HG03460 (cell line): ENCODE results near the gene MYL10.
"Not testable (repeated sequence)": the region's sequence is repeated elsewhere in the genome, so short reads cannot be mapped to it uniquely, and the experiment has no call there.

Experiments
- ATAC-seq: cut with Tn5 transposase; IDR thresholded peaks from one replicate; pipeline ENCODE4 v1.9.1; 2021; ENCODE audit not compliant: unreplicated experiment

Gene MYL10

DNA sequence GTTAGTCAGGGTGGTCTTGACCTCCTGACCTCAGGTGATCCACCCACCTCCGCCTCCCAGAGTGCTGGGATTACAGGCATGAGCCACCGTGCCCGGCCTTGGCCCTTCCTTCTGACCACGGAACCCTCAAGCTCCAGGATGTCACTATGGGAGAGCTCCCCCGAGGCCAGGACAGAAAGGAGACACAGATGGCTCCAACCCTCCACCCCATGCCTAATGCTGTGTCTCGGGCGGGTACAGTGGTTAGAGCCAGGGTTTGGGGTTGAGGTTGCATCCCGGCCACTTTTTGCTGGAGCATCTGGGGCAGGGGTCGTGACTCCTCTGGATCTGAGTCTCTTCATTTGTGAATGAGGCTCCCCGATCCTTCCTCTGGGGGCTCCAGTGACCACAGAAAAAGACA is 8.1 kb downstream of the MYL10 start:
- ATAC-seq, result no peak

DNA sequence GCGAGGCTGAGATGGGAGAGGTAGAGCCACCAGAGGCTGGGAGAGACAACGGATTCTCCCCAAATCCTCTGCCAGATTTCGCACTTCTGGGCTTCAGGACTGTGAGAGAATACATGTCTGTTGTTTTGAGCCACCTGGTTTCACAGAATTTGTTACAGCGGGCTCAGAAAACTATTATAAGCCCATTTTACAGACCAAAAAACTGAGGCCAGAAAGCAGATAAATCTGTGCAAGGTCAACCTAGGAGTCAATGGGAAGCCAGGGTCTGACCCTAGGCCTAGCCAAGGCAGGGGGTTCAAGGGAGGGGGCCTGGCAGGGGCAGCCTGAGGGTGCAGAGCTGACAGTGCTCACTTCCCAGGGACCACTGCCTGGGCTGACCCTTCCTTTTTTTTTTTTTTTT is 8.7 kb downstream of the MYL10 start:
- no peak for ATAC-seq

DNA sequence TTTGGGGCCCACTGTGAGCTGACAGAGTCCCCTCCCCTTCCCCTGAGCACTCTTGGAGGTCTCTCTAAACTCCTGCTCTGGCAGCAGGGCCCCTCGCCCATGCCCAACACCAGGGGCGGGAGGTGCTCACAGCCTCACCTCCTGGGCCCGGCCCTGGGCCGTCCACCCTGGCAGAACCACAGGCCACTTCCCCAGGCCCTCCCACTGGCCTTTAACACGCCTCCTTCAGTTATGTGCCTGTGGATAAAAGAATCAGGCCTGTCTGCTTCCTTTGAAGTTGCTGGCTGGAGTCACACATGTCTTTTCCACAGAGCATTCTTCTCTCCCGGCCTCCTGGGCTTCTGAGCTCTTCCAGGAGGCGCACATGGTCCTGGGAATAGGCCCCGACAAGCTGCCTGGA is 10.2 kb downstream of the MYL10 start:
- no peak for ATAC-seq

DNA sequence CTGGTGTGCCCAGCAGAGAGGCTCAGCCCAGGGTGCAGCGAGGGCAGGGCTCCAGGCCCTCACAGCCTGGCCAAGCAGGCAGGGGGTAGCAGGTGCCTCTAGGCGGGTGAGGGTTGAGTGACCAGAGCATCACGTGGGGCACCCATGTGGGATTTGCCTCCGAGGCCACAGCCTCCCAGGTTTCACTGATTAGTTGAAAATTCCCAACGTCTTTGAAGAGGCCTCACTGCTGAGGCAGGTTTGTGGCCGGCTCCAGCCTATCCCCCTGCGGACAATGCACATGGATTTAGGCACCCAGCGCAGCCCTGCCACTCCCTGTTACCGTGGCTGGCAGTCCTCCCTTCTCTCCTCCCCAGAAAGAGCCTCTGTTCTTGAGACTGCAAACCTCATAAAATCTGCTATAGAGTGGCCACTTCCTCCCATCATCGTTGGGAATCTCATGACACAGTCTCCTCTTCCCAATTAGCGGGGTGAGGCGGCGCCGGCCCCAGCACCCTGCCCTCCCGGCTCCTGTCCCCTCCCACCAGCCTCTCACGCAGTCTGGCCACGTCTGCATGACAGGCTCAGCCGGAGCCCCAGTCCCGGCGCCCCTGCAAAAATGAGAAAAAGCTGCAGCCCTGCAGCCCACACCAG is 10.8 kb downstream of the MYL10 start:
- no peak for ATAC-seq

DNA sequence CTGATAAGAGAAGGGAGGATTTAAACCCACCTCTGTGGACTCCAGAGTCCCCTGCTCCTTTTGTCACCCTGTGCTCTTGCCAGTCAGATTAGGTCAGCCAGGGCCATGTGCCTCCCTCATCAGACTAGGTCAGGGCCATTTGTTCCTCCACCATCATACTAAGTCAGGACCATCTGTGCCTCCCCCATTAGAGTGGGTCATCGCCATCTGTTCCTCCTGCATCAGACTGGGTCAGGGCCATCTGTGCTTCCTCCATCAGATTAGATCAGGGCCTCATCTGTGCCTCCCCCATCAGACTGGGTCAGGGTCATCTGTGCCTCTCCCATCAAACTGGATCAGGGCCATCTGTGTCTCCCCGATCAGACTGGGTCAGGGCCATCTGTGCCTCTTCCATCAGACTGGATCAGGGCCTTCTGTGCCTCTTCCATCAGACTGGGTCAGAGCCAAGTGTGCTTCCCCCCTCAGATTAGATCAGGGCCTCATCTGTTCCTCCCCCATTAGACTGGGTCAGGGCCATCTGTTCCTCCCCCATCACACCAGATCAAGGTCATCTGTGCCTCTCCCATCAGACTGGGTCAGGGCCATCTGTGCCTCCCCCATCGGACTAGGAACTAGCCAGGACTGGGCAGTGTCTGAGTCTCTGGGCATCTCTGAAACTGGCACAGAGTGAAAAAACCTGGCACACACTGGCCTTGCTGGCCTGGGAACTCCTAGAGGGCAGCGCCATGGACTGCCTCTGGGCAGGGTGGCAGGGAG is 11.5 kb downstream of the MYL10 start:
- ATAC-seq, result no peak

DNA sequence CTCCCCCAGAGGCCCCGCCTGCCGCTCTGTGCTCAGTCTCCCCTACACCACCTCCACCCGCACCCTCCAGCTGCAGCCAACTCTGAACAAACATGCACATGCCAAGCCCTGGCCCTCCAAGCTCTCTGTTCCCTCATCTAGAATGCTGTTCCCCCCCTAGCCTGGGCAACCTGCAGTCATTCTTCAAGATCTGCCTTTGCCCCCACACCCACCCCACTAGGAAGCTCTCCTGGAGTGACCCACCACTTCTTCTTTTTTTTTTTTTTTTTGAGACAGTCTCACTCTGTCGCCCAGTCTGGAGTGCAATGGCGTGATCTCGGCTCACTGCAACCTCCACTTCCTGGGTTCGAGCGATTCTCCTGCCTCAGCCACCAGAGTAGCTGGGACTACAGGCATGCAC is 13.7 kb downstream of the MYL10 start:
- no peak for ATAC-seq

DNA sequence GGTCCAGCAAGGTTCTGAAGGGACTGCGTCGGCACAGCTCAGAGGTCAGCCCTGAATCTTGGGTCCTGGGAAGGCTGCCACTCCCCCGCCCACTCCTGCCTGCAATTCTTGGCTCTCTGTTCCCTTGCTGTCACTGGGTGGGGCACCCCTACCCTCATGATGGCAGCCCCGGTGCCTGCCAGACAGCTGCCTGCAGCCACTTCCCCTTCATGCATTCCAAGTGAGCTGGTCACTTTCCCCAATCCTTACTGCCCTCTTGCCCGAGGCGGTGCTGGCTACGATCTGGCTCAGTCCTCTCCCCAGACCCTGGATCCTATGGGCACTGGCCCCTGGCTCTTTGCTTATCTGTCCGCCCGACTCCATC is 14.2 kb downstream of the MYL10 start:
- ATAC-seq, result no peak

DNA sequence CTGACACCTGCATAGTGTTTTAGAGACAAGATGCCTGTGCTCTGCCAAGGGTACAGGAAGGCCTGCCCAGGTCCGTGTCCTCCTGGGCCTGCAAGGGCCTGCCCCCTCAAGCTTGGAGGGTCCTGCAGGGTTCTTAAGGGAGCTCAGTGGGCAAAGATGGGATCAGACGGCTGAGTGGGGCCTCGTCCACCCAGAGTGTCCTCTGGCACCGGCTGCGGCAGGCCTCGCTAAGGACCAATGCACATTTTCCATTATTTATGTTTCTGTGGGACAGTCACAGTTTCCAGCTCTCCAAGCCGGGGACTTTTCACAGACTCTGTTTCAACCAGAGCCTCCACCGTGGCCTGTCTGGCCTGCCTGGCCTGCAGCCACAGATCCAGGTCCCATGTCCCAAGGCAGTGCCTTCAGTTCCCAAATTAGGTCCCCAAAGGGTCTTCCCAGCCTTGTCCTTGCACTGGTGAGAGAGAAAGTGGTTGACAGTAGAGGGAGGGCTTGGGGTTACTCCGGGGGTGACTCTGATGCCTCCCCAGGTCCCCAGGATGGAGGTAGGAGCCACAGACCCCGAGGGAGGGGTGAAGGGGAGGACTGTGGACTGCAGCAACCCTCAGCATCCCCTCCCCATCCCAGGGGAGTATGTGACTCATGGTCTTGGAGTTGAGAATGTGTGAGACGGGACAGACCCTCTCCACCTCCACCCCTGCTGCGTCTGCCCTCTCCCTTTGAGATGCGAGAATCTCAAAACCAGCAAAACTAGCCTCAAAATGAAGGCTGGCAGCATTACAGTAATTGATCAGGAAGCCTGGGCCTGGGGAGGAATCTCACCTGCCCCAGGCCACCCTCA is 14.8 kb downstream of the MYL10 start:
- no peak for ATAC-seq

DNA sequence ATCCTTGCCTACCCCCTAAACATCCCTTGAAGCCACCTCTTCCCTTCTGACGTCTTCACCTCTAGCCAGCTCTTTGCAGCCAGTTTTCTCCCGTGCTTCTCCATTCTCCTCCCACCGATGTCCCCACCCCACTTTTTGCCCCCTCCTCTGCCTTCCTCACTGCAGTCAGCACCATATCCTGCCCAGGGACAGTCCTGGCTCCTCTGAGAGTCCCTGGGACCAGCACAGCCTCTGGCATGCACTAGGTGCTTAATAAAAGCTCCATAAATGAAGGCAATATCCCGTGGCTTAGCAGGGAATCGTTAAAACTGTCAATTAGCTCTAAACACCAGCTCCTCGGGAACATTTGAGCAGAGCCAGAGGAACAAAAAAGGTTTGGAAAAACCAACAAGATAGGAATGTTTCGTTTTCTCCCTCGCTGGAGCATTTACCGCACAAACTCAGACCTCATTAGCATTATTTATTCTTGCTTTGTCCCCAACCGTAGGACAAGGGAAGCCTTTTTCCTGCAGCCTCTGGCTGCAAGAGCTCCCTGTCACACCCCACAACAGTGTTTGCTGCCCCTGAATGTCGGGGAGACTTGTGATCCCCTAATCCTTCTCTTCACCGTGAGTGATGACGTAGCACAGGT is 16.1 kb downstream of the MYL10 start:
- no peak for ATAC-seq

DNA sequence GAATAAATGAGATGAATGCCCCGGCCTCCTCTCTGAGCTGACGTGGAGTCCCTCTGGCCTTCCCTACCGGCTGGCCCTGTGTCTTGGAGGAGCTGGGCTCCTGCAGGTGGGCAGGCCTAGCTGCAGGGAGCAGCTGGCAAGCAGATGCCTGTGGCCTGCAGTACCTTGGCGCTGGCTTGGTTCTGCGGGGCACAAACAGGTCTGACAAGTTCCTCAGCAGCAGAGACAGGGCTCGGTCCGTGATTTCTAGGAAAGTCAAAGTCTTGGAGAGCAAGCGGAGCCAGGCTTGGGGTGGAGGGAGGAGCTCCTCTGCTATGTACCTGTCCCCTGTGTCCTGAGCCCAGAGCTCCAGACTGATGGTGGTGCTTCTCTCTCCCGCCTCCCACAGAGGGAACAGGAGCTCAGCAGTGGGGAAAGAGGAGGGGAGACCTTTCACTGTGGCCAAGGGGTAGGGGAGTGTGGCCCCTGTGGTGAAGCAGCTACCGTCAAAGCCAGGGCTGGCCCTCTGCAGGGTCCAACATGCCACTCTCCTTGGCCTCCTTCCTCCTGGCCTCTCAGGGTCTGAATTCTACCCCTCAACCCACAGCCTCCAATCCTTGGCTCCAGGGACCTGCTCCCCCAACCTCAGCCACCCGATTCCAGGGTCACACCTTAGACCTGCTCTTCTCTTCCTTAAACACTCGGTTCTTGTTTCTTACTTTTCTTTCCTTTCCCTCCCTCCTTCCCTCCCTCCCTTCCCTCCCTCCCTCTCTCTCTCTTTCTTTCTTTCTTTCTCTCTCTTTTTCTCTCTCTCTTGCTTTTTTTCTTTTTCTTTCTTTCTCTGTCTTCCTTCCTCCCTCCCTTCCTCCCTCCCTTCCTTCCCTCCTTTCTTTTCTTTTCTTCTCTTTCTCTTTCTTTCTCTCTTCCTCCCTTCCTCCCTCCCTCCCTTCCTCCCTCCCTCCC is 20.1 kb downstream of the MYL10 start:
- ATAC-seq, result no peak

DNA sequence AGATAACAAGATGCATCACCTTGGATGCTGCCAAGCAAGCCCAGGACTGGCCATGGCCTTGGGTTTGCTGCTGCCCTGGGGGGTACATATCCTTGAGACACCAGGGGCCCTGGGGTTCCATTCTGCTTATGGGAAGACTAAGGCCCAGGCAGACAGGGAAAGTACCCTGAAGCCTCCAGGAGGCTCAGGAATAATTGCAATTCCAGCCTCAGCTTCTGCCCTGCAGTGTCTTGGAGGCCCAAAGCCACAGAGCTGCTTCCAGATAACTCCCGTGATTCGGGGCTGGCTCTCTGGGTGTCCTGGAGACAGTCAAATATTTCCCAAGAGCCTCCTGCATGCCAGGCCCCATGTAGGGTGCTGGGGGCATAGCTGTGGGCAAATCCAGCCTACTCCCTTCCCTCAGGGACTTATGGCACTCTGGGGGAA is 22.6 kb downstream of the MYL10 start:
- ATAC-seq, result no peak

DNA sequence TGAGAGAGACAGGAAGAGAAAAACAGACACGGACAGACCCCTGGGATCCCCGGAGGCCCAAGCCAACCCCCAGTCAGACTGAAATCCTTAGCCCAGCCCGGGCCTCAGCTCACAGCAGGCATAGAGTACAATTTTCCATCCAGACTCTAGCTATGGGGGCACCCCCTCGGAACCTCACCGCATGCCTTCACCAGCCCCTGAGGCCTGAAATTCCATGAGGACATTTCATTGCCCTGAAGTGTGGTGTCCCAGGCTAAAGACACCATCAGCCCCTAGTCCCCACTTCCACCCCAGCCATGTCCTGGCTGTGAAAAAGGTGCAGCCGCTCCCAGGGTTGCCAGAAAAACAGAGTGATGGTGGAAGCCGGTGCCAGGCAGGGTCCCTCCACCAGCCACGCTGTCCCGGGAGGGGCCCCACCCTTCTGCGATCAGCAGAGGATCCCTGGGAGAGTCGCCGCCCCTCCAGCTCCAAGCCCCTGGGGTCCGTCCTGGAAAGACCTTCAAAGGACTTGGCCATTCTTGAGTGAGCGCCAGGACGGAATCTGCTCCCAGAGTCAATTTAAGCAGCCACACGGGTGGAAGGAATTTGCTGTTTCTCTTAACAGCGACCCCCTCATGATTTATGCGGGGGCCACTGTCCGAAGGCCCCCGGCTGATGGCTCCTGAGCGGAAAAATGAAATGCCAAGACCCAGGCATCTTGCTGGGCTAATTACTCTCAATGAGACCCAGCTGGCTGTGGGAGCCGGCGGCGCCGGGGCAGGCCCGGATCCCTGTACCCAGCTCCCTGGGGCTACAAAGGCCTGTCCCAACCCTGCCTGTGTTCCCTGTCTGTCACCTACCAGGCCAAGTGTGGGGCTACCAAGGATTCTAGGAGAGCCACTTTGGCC is 23.2 kb downstream of the MYL10 start:
- ATAC-seq, result no peak

DNA sequence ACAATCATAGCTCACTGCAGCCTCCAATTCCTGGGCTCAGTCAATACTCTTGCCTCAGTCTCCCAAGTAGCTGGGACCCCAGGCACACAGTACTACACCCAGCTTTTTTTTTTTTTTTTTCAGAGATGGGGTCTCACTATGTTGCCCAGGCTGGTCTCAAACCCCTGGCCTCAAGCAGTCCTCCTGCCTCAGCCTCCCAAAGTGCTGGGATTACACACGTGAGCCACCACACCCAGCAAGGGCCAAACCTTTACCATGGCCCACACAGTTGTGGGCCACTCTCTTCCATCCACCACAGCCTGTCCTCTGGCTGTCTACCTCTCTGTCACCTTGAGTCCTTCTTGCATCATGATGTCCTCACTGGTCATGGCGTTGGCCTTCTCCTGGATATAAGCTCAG is 24.2 kb downstream of the MYL10 start:
- ATAC-seq, result not testable (repeated sequence)

DNA sequence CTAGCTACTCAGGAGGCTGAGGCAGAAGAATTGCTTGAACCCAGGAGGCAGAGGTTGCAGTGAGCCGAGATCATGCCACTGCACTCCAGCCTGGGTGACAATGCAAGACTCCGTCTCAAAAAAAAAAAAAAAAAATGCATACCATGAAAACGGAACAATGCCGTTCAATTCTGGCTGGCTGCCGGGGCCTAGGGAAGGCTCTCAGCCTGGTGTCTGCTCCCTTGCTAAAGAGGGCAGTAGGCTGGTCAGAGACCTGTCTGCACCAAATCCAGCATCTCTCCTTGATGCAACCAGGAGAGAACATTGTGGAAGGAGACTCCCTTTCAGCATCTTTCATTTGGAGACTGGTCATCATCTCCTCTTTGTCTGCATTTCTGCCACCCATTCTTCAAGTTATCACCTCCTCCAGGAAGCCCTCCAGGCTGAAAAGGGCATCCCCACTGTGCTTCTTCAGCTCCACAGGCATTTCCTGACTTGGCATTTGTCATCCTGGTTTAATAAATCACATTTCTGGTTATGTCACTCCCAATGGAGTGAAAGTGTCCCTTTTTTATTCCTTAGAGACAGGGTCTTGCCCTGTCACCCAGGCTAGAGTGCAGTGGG is 24.7 kb downstream of the MYL10 start:
- ATAC-seq, result no peak

DNA sequence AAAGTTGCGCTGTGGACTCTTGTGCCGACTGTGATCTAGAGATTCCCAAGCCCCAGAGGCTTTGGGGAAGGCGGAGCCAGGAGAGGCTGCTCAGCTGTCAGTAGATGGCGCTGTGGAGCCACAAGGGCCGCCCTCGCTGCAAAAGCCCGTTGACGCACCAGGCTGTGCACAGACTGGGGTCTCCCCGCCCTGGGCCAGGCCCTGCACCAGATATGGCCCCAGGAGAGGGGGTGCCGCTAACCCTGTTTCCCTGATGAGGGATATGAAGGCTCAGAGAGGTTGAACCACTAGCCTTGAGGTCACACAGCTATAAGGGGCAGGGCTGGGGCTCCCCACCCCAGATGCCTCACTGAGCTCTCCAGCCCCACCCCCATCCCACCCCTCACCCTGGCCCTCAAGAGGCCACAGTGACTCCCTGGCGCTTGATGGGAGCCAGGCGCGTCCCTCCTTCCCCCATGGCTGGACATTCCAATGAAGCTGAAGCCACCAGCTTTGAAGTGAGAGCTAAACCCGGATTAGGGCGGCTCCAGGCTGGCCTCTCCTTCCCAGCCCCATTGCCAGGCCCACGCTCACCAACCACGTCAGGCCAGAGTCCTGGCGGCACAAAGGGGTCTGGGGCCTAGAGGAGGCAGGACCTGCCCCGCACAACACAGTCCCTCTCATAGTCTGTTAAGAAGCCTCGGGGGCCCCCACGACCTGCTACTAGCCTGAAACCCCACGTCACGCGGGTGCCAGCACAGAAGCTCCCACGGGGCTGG is 26.4 kb downstream of the MYL10 start:
- ATAC-seq, result no peak

DNA sequence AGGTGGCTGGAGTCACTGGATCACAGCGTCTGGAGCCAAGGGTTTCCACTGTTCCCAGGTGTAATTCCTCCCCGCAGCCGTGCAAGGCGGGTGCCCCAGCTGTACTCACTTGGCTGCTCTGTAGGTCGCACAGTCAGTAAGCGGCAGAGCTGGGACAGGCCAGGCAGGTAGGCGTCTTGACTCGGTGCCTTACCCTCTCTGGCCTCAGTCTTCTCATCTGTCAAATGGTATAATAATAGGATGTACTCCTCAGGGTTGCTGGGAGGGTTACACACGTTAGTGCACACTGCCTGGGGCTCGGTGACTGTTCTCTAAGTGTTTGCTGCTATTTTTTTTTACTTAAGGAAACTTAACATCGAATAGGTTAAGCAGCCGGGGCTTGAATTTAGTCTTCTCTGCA is 27.0 kb downstream of the MYL10 start:
- ATAC-seq, result no peak

DNA sequence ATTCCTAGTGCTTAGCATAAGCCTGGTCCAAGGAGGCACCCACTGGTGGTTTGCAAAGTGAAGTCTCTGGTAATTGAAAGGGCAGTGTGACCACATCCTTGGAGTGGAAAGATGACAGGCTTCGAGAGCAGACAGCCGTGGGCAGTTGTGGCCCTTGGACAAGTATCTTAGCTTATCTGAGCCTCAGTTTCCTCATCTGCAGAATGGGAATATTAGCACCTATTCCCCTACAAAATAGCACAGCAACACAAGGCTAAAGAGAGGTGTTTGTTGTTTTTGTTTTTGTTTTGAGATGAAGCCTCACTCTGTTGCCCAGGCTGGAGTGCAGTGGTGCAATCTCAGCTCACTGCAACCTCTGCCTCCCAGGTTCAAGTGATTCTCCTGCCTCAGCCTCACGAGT is 29.3 kb downstream of the MYL10 start:
- ATAC-seq, result no peak

DNA sequence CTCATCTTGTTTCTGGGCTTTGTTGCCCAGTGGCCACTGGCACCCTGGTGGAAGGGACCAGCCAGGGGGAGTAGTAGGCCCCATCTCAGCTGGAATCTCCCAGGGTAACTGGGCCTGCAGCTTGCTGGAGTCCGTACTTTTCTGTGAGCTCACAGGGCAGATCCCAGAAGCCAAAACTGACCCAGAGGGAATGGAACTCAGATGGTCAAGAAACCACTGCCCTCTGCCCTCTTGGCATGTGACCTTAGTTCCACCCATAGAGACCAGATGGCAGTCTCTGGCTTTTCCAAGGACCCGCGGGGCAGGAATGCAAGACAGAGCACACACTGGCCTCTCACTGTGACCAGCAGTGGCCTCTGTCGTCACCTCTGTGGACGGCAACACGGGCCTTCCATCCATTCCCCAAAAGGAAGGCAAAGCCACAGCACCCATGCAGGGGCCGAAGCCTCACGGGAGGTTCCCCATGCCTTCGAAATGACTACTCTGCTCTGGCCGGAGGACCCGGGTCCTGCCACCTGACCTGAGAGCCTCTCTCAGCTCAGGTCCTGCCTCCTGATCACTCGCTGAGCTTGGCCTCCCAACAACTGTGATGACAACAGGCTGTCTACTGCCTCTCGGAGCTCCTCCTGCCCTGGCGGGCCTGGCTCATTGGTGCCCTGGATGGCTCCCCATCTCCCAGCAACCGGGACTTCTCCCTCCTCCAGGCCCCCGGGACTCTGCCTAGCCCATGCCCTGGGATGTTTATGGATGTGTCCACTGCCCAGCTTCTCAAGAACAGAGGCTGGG is 29.9 kb downstream of the MYL10 start:
- no peak for ATAC-seq
